RWPE2 (cell line): ENCODE data around the gene UHRF1.

Experiments
- ATAC-seq: fragments of 200-7000 bp; cut with Tn5 transposase; 3 replicates; pipeline ENCODE4 v1.9.1; 2021; ENCODE audit warnings: low read depth
- DNase-seq: peaks from one replicate; pipeline ENCODE4 v3.0.0-alpha.2; 2020; ENCODE audit warnings: low spot score
- H3K27ac ChIP-seq: fragments of 450-650 bp; 2 replicates; pipeline ENCODE4 v1.5.1; 2017; ENCODE audit warnings: mild to moderate bottlenecking; ENCODE audit not compliant: poor library complexity, severe bottlenecking
- H3K27me3 ChIP-seq: fragments of 250-450 bp; sonication (Bioruptor Pico); 2 replicates; pipeline ENCODE4 v1.5.1; 2021; ENCODE audit warnings: mild to moderate bottlenecking, moderate library complexity; ENCODE audit not compliant: insufficient read depth, poor library complexity, severe bottlenecking
- H3K36me3 ChIP-seq: fragments of 250-450 bp; sonication (Bioruptor Pico); 2 replicates; pipeline ENCODE4 v1.5.1; 2020; ENCODE audit warnings: low read depth, mild to moderate bottlenecking, moderate library complexity
- H3K4me1 ChIP-seq: fragments of 250-450 bp; sonication (Bioruptor Pico); 2 replicates; pipeline ENCODE4 v1.5.1; 2021; ENCODE audit warnings: mild to moderate bottlenecking, moderate library complexity; ENCODE audit not compliant: insufficient read depth, poor library complexity, severe bottlenecking
- H3K4me3 ChIP-seq: fragments of 250-450 bp; sonication (Bioruptor Pico); 2 replicates; pipeline ENCODE4 v1.5.1; 2021; ENCODE audit warnings: mild to moderate bottlenecking, moderate library complexity; ENCODE audit not compliant: severe bottlenecking
- H3K9me3 ChIP-seq: fragments of 250-450 bp; sonication (Bioruptor Pico); 2 replicates; pipeline ENCODE4 v1.5.1; 2021; ENCODE audit warnings: mild to moderate bottlenecking, moderate library complexity; ENCODE audit not compliant: severe bottlenecking
- CTCF ChIP-seq: fragments of 450-650 bp; IDR thresholded peaks from one replicate; pipeline ENCODE4 v1.5.1; 2017; ENCODE audit warnings: mild to moderate bottlenecking, moderate library complexity; ENCODE audit not compliant: poor library complexity, severe bottlenecking

Gene UHRF1

GRCh38 chr19:4980838-4981680 is 71.8 kb downstream of the UHRF1 start:
- Histone ChIP-seq H3K4me3 (no peak overlapping the region), H3K4me1 (peaks cover 21% of the 10 kb centered on the region), H3K36me3 (no peaks in the 10 kb centered on the region), H3K27ac (no peak overlapping the region), H3K9me3 (no peaks in the 10 kb centered on the region), H3K27me3 (no peaks in the 10 kb centered on the region)
- no peak for ATAC-seq
- TF ChIP-seq CTCF: no peak
- no peak for DNase-seq

- no peak for ATAC-seq
- DNase-seq: no peak
- no peaks in the 10 kb centered on the region for H3K36me3 ChIP-seq
- no peak for TF ChIP-seq CTCF
- H3K4me1 ChIP-seq: peaks cover 16% of the 10 kb centered on the region
- no peak overlapping the region for H3K27ac ChIP-seq
- no peaks in the 10 kb centered on the region for H3K9me3 ChIP-seq
- H3K4me3 ChIP-seq: no peak overlapping the region
- no peaks in the 10 kb centered on the region for H3K27me3 ChIP-seq
These were observed 72.3 kb downstream of the UHRF1 start for GRCh38 chr19:4981681-4981958.

- no peaks in the 10 kb centered on the region for H3K4me1 ChIP-seq
- no peak overlapping the region for H3K27ac ChIP-seq
- H3K36me3 ChIP-seq: no peaks in the 10 kb centered on the region
- H3K9me3 ChIP-seq: no peaks in the 10 kb centered on the region
- no peak overlapping the region for H3K4me3 ChIP-seq
- ATAC-seq (no peak), DNase-seq (no peak)
- TF ChIP-seq CTCF: no peak
- no peaks in the 10 kb centered on the region for H3K27me3 ChIP-seq
These were observed 74.2 kb downstream of the UHRF1 start for GRCh38 chr19:4983346-4984105.

- TF ChIP-seq CTCF: no peak
- DNase-seq (no peak), ATAC-seq (no peak)
- no peak overlapping the region for H3K4me3 ChIP-seq
- H3K9me3 ChIP-seq: no peaks in the 10 kb centered on the region
- no peaks in the 10 kb centered on the region for H3K27me3 ChIP-seq
- no peaks in the 10 kb centered on the region for H3K36me3 ChIP-seq
- H3K4me1 ChIP-seq: no peaks in the 10 kb centered on the region
- H3K27ac ChIP-seq: no peak overlapping the region
These were observed 74.7 kb downstream of the UHRF1 start for GRCh38 chr19:4984106-4984380.

- no peak overlapping the region for H3K4me3 ChIP-seq
- no peaks in the 10 kb centered on the region for H3K27me3 ChIP-seq
- DNase-seq (no peak), ATAC-seq (no peak)
- no peak for TF ChIP-seq CTCF
- H3K27ac ChIP-seq: no peak overlapping the region
- H3K36me3 ChIP-seq: no peaks in the 10 kb centered on the region
- no peaks in the 10 kb centered on the region for H3K9me3 ChIP-seq
- H3K4me1 ChIP-seq: no peaks in the 10 kb centered on the region
These were observed 75.2 kb downstream of the UHRF1 start for GRCh38 chr19:4984438-4984990.
